ENCODE measurements around the gene SORL1.

The SORL1 gene

GRCh38 chr11:121664144-121664543 is 212.0 kb downstream of the SORL1 start:
- DNase-seq (ENCODE audit: low read depth), result no peak
- H3K4me3 ChIP-seq (ENCODE audit: low read depth, low read length), result no peak overlapping the region
- TF ChIP-seq MAX (IDR thresholded peaks at IDR 0.05; ENCODE audit: low read depth, low read length) (no peak), CTCF (IDR thresholded peaks at IDR 0.05; ENCODE audit: low read depth, low read length) (no peak), POLR2A (IDR thresholded peaks at IDR 0.05; ENCODE audit: extremely low read depth, insufficient read length) (no peak), MYC (IDR thresholded peaks at IDR 0.05; ENCODE audit: low read depth, low read length) (no peak)

DNA sequence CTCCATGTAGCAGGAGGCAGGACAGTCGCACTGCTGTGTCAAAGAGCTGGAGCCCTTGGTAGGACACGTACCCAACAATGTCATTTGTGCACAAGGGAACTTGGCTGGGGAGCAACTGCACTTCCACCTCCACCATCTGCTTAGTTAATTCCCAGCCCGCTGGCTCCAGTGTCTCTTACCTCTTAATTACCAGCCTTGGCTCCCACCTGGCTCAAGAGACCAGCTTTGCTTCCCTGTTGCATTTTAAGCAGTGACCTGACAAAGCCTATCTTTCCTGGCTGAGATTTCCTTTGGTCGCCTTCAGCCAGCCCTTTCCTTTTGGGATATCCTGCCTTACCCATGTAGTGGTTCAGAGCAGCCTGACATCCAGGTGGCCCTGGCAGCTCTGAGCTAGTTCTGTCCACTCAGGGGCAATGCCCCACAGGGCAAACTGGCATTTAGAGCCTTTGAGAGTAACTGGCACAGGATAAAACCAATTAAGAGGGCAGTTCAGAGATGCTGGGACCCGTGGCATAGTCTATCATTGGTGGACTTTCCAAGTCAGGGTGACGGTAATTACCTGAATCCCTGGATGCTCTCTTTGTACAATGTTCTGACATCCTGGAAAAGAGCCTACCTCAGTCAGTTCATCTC is 213.2 kb downstream of the SORL1 start:
- TF ChIP-seq MYC (IDR thresholded peaks at IDR 0.05; ENCODE audit: low read depth, low read length), result no peak
- TF ChIP-seq CTCF (IDR thresholded peaks at IDR 0.05; ENCODE audit: low read depth, low read length), result no peak
- TF ChIP-seq POLR2A (IDR thresholded peaks at IDR 0.05; ENCODE audit: extremely low read depth, insufficient read length), result no peak
- TF ChIP-seq MAX (IDR thresholded peaks at IDR 0.05; ENCODE audit: low read depth, low read length), result no peak
- DNase-seq (ENCODE audit: low read depth), result no peak
- H3K4me3 ChIP-seq (ENCODE audit: low read depth, low read length), result no peak overlapping the region

GRCh38 chr11:121667836-121668235 is 215.7 kb downstream of the SORL1 start:
- H3K4me3 ChIP-seq (ENCODE audit: low read depth, low read length), result no peak overlapping the region
- TF ChIP-seq MYC (IDR thresholded peaks at IDR 0.05; ENCODE audit: low read depth, low read length), result no peak
- no peak for TF ChIP-seq MAX (IDR thresholded peaks at IDR 0.05; ENCODE audit: low read depth, low read length)
- no peak for TF ChIP-seq POLR2A (IDR thresholded peaks at IDR 0.05; ENCODE audit: extremely low read depth, insufficient read length)
- no peak for TF ChIP-seq CTCF (IDR thresholded peaks at IDR 0.05; ENCODE audit: low read depth, low read length)
- no peak for DNase-seq (ENCODE audit: low read depth)

DNA sequence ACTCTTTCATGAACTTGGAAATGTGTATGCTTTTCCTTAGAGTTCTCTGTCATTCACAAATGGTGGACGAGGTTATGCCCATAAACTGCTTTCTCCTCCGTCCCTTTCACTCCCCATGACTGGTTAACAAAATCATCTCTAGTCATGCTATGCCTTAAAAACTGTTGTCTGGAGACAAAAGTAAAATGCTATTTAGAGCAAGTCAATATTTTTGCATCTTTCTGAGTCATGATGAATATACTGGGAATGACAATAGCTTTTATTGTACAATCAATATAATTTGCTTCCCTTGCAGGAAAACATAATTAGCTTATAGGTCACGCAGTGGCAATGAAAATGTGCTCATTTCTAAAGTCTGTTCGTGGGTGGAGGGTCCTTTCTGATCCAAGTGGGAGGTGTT is 217.3 kb downstream of the SORL1 start:
- no peak for DNase-seq (ENCODE audit: low read depth)
- no peak overlapping the region for H3K4me3 ChIP-seq (ENCODE audit: low read depth, low read length)
- TF ChIP-seq MAX (IDR thresholded peaks at IDR 0.05; ENCODE audit: low read depth, low read length) (no peak), MYC (IDR thresholded peaks at IDR 0.05; ENCODE audit: low read depth, low read length) (no peak), CTCF (IDR thresholded peaks at IDR 0.05; ENCODE audit: low read depth, low read length) (no peak), POLR2A (IDR thresholded peaks at IDR 0.05; ENCODE audit: extremely low read depth, insufficient read length) (no peak)

- TF ChIP-seq CTCF (IDR thresholded peaks at IDR 0.05; ENCODE audit: low read depth, low read length), result no peak
- TF ChIP-seq MYC (IDR thresholded peaks at IDR 0.05; ENCODE audit: low read depth, low read length), result no peak
- no peak for TF ChIP-seq POLR2A (IDR thresholded peaks at IDR 0.05; ENCODE audit: extremely low read depth, insufficient read length)
- no peak for TF ChIP-seq MAX (IDR thresholded peaks at IDR 0.05; ENCODE audit: low read depth, low read length)
- no peak overlapping the region for H3K4me3 ChIP-seq (ENCODE audit: low read depth, low read length)
- DNase-seq (ENCODE audit: low read depth), result no peak
Measured at GRCh38 chr11:121670266-121670665, 218.2 kb downstream of the SORL1 start.
